MM.1S (cell line): Measurements from ENCODE around the gene ARID4B.

Experiments
- CTCF ChIP-seq: fragments of 300-600 bp; sonication (generic); IDR thresholded peaks from 2 replicates; pipeline ENCODE4 v1.5.1; 2016; ENCODE audit warnings: antibody characterized with exemption, low read length, mixed read lengths
- EZH2phosphoT487 ChIP-seq: fragments of 300-600 bp; sonication (generic); IDR thresholded peaks from 2 replicates; pipeline ENCODE4 v1.6.1; 2018; ENCODE audit warnings: antibody characterized with exemption, low read length

- TF ChIP-seq CTCF (no peak), EZH2phosphoT487 (no peak)
These were observed 87.0 kb downstream of the ARID4B start for GRCh38 chr1:235240960-235241359.
